ENCODE measurements around the gene FCHO1.

FCHO1 gene

GRCh38 chr19:17817668-17818363, 66.5 kb downstream of the FCHO1 start:
- no peak for ATAC-seq (ENCODE audit: insufficient read depth, low read depth)
- no peak for TF ChIP-seq CTCF (IDR thresholded peaks at IDR 0.05; ENCODE audit: borderline replicate concordance, extremely low read depth, low read length, poor library complexity, severe bottlenecking)
- TF ChIP-seq EZH2 (IDR thresholded peaks at IDR 0.05; ENCODE audit: borderline replicate concordance, low read depth, low read length, severe bottlenecking): no peak
- H3K4me2 ChIP-seq (ENCODE audit: insufficient read depth, low read length): no peak overlapping the region

GRCh38 chr19:17821190-17821589, 69.9 kb downstream of the FCHO1 start, which contains the start of gene INSL3:
Gene INSL3 (minus strand): TSS chr19:17821519. CDS start chr19:17821506, 13 bp downstream.
- Histone ChIP-seq H3K36me3 (ENCODE audit: insufficient read depth, low read length) (no peaks in the 10 kb centered on the region), H3K9me3 (ENCODE audit: insufficient read depth, low read length, severe bottlenecking) (no peaks in the 10 kb centered on the region), H4K20me1 (ENCODE audit: insufficient read depth, low read length) (no peaks in the 10 kb centered on the region), H3K9ac (ENCODE audit: low read depth, low read length) (no peak within 1 kb of the TSS), H3K27ac (ENCODE audit: low read length) (no peak within 1 kb of the TSS), H3K27me3 (ENCODE audit: insufficient read depth, low read length, poor library complexity) (no peaks in the 10 kb centered on the region), H3K4me3 (ENCODE audit: low read depth in 1 of 2, low read length in 2 of 2) (no peak within 1 kb of the TSS), H3K4me1 (ENCODE audit: insufficient read depth, low read length) (no peaks in the 10 kb centered on the region), H3K4me2 (ENCODE audit: insufficient read depth, low read length) (no peak within 1 kb of the TSS), H3K79me2 (ENCODE audit: insufficient read depth, low read length) (no peaks in the 10 kb centered on the region), H2AFZ (ENCODE audit: low read depth, low read length) (no peak within 1 kb of the TSS)
- ATAC-seq (ENCODE audit: insufficient read depth, low read depth) (no peak), DNase-seq (no peak)
- TF ChIP-seq EZH2 (IDR thresholded peaks at IDR 0.05; ENCODE audit: borderline replicate concordance, low read depth, low read length, severe bottlenecking): no peak
- TF ChIP-seq CTCF (IDR thresholded peaks at IDR 0.05; ENCODE audit: borderline replicate concordance, extremely low read depth, low read length, poor library complexity, severe bottlenecking): no peak

More at GRCh38 chr19:17817668-17818363, 66.5 kb downstream of the FCHO1 start:
- Histone ChIP-seq H3K27me3 (ENCODE audit: insufficient read depth, low read length, poor library complexity) (no peaks in the 10 kb centered on the region), H3K79me2 (ENCODE audit: insufficient read depth, low read length) (no peaks in the 10 kb centered on the region), H3K9ac (ENCODE audit: low read depth, low read length) (no peak overlapping the region), H3K4me3 (ENCODE audit: low read depth in 1 of 2, low read length in 2 of 2) (no peak overlapping the region), H3K4me1 (ENCODE audit: insufficient read depth, low read length) (no peaks in the 10 kb centered on the region), H2AFZ (ENCODE audit: low read depth, low read length) (no peak overlapping the region), H3K36me3 (ENCODE audit: insufficient read depth, low read length) (no peaks in the 10 kb centered on the region), H4K20me1 (ENCODE audit: insufficient read depth, low read length) (no peaks in the 10 kb centered on the region), H3K9me3 (ENCODE audit: insufficient read depth, low read length, severe bottlenecking) (no peaks in the 10 kb centered on the region), H3K27ac (ENCODE audit: low read length) (no peak overlapping the region)
- no peak for DNase-seq

GRCh38 chr19:17824339-17824738, 73.1 kb downstream of the FCHO1 start:
- Histone ChIP-seq H3K4me1 (ENCODE audit: insufficient read depth, low read length) (no peaks in the 10 kb centered on the region), H3K27me3 (ENCODE audit: insufficient read depth, low read length, poor library complexity) (no peaks in the 10 kb centered on the region), H2AFZ (ENCODE audit: low read depth, low read length) (no peak overlapping the region), H3K4me2 (ENCODE audit: insufficient read depth, low read length) (no peak overlapping the region), H3K4me3 (ENCODE audit: low read depth in 1 of 2, low read length in 2 of 2) (no peak overlapping the region), H3K9me3 (ENCODE audit: insufficient read depth, low read length, severe bottlenecking) (no peaks in the 10 kb centered on the region), H3K27ac (ENCODE audit: low read length) (no peak overlapping the region), H3K79me2 (ENCODE audit: insufficient read depth, low read length) (no peaks in the 10 kb centered on the region), H3K9ac (ENCODE audit: low read depth, low read length) (no peak overlapping the region), H3K36me3 (ENCODE audit: insufficient read depth, low read length) (no peaks in the 10 kb centered on the region), H4K20me1 (ENCODE audit: insufficient read depth, low read length) (no peaks in the 10 kb centered on the region)
- DNase-seq (no peak), ATAC-seq (ENCODE audit: insufficient read depth, low read depth) (no peak)
- TF ChIP-seq EZH2 (IDR thresholded peaks at IDR 0.05; ENCODE audit: borderline replicate concordance, low read depth, low read length, severe bottlenecking): no peak
- TF ChIP-seq CTCF (IDR thresholded peaks at IDR 0.05; ENCODE audit: borderline replicate concordance, extremely low read depth, low read length, poor library complexity, severe bottlenecking): no peak
